SK-N-SH (cell line): ENCODE data around the gene SYT1. TPM values are rescaled to one million over a fixed set of nuclear protein-coding genes. Genes with fewer than 3 reads are reported as not detected.

ENCODE experiments used
- CTCF ChIA-PET: fragments of 300-600, 350-600 bp; formaldehyde crosslinking; extraction: SDS; loops from one replicate; lab custom pipeline; 2021; lab: Yijun Ruan, JAX
- POLR2A ChIA-PET: fragments of 350-600 bp; sonication (Branson Sonifier 250); formaldehyde crosslinking; extraction: SDS; loops from one replicate; lab custom pipeline; 2020; ENCODE audit warnings: antibody characterized with exemption, inconsistent platforms; lab: Yijun Ruan, JAX
- DNase-seq: peaks from one replicate; pipeline ENCODE4 v3.0.0; 2012
- H2AFZ ChIP-seq: fragments of 200-600 bp; sonication (generic); 2 replicates; pipeline ENCODE4 v1.8.1; 2016; ENCODE audit warnings: antibody characterized with exemption, mild to moderate bottlenecking, low read depth
- H3F3A ChIP-seq: fragments of 200-600 bp; sonication (generic); replicated peaks from 2 replicates; pipeline ENCODE3; 2016; ENCODE audit warnings: antibody characterized with exemption, mild to moderate bottlenecking; ENCODE audit not compliant: insufficient read depth
- H3K27ac ChIP-seq, 2 experiments: fragments of 200-500 bp in 1 of 2; fragments of 200-600 bp in 1 of 2; sonication (Bioruptor generic) in 1 of 2; sonication (generic), shearing (Covaris generic) in 1 of 2; 2 replicates each; pipeline versions ENCODE4 v1.5.1 to v1.6.1; 2014 to 2016; ENCODE audit warnings: low read depth in 2 of 2, inconsistent platforms in 1 of 2, low read length in 1 of 2, mild to moderate bottlenecking in 1 of 2, mixed read lengths in 1 of 2
- H3K27me3 ChIP-seq: fragments of 200-600 bp; sonication (generic), shearing (Covaris generic); 2 replicates; pipeline ENCODE4 v1.6.1; 2016; ENCODE audit warnings: mixed run types; ENCODE audit not compliant: insufficient read depth
- H3K36me3 ChIP-seq, 2 experiments: fragments of 200-500 bp in 1 of 2; fragments of 200-600 bp in 1 of 2; sonication (Bioruptor generic) in 1 of 2; sonication (generic) in 1 of 2; replicated peaks in 1 of 2; 2 replicates each; pipeline versions ENCODE3 to v1.5.1; 2014 to 2016; ENCODE audit warnings: low read length in 1 of 2, mild to moderate bottlenecking in 1 of 2; ENCODE audit not compliant: insufficient read depth in 2 of 2, control insufficient read depth in 1 of 2
- H3K4me1 ChIP-seq, 2 experiments: fragments of 200-500 bp in 1 of 2; fragments of 200-600 bp in 1 of 2; sonication (Bioruptor generic) in 1 of 2; sonication (generic), shearing (Covaris generic) in 1 of 2; 2 replicates each; pipeline versions ENCODE4 v1.5.1 to v1.6.1; 2014 to 2016; ENCODE audit warnings: low read depth in 1 of 2, low read length in 1 of 2, mixed run types in 1 of 2; ENCODE audit not compliant: insufficient read depth in 2 of 2, control insufficient read depth in 1 of 2
- H3K4me2 ChIP-seq: fragments of 200-600 bp; sonication (generic), shearing (Covaris generic); 2 replicates; pipeline ENCODE4 v1.6.1; 2017; ENCODE audit warnings: mixed run types
- H3K4me3 ChIP-seq, 2 experiments: fragments of 200-500 bp in 1 of 2; fragments of 200-600 bp in 1 of 2; sonication (Bioruptor generic) in 1 of 2; sonication (generic), shearing (Covaris generic) in 1 of 2; 2 replicates each; pipeline versions ENCODE4 v1.5.1 to v1.8.1; 2014 to 2016; ENCODE audit warnings: low read depth in 2 of 2, inconsistent platforms in 1 of 2, low read length in 1 of 2, mild to moderate bottlenecking in 1 of 2, mixed read lengths in 1 of 2, moderate library complexity in 1 of 2
- H3K79me2 ChIP-seq: fragments of 200-600 bp; sonication (generic); 2 replicates; pipeline ENCODE4 v1.8.1; 2017; ENCODE audit warnings: mild to moderate bottlenecking; ENCODE audit not compliant: insufficient read depth
- H3K9ac ChIP-seq: fragments of 200-600 bp; sonication (generic); 2 replicates; pipeline ENCODE4 v1.6.1; 2017; ENCODE audit warnings: mixed run types
- H3K9me2 ChIP-seq: fragments of 200-600 bp; sonication (generic); 2 replicates; pipeline ENCODE4 v1.6.1; 2017; ENCODE audit warnings: mixed run types
- H3K9me3 ChIP-seq: fragments of 200-600 bp; sonication (generic); 2 replicates; pipeline ENCODE4 v1.6.1; 2017; ENCODE audit warnings: mixed run types, mild to moderate bottlenecking, moderate library complexity
- H4K20me1 ChIP-seq: fragments of 200-600 bp; sonication (generic); 2 replicates; pipeline ENCODE4 v1.6.1; 2017; ENCODE audit warnings: mild to moderate bottlenecking, mixed run types; ENCODE audit not compliant: insufficient read depth
- CHD2 ChIP-seq: fragments of 150-350 bp; IDR thresholded peaks from 2 replicates; pipeline ENCODE4 v1.6.1; 2018; ENCODE audit warnings: low read length; ENCODE audit not compliant: partially characterized antibody
- EP300 ChIP-seq, 2 experiments: IDR thresholded peaks; 2 replicates each; pipeline versions ENCODE4 v1.4.0 to v1.6.1; 2012; ENCODE audit warnings: borderline replicate concordance in 1 of 2, low read depth in 1 of 2, low read length in 1 of 2
- FOSL2 ChIP-seq: IDR thresholded peaks from 2 replicates; pipeline ENCODE4 v1.4.0; 2012; ENCODE audit warnings: low read depth, mild to moderate bottlenecking, moderate library complexity, borderline replicate concordance
- FOXJ3 ChIP-seq: sonication (generic); formaldehyde crosslinking; IDR thresholded peaks from 2 replicates; pipeline ENCODE4 v1.5.1; 2020; ENCODE audit warnings: mild to moderate bottlenecking, missing genetic modification reagents
- FOXM1 ChIP-seq: IDR thresholded peaks from 2 replicates; pipeline ENCODE4 v1.4.0; 2012; ENCODE audit warnings: low read depth, mild to moderate bottlenecking
- GABPA ChIP-seq: IDR thresholded peaks from 2 replicates; pipeline ENCODE4 v1.4.0; 2012; ENCODE audit warnings: low read depth, mild to moderate bottlenecking
- GATA2 ChIP-seq: sonication (generic); formaldehyde crosslinking; IDR thresholded peaks from 2 replicates; pipeline ENCODE4 v1.5.0; 2020; ENCODE audit warnings: mild to moderate bottlenecking, missing genetic modification reagents
- IRF3 ChIP-seq: fragments of 150-350 bp; IDR thresholded peaks from 2 replicates; pipeline ENCODE4 v1.6.1; 2016; ENCODE audit warnings: mild to moderate bottlenecking, low read depth, low read length
- MEF2A ChIP-seq: IDR thresholded peaks from 2 replicates; pipeline ENCODE4 v1.4.0; 2012; ENCODE audit warnings: low read depth, borderline replicate concordance
- NFIC ChIP-seq: IDR thresholded peaks from 2 replicates; pipeline ENCODE4 v1.4.0; 2012; ENCODE audit warnings: borderline replicate concordance
- NRF1 ChIP-seq: IDR thresholded peaks from 2 replicates; pipeline ENCODE4 v1.6.1; 2012; ENCODE audit warnings: low read depth, mild to moderate bottlenecking, low read length
- POLR2AphosphoS5 ChIP-seq: IDR thresholded peaks from 2 replicates; pipeline ENCODE4 v1.6.1; 2012; ENCODE audit warnings: low read depth, low read length
- RAD21 ChIP-seq: IDR thresholded peaks from 2 replicates; pipeline ENCODE4 v1.6.1; 2012; ENCODE audit warnings: mild to moderate bottlenecking, low read length
- RCOR1 ChIP-seq: fragments of 150-350 bp; IDR thresholded peaks from 2 replicates; pipeline ENCODE4 v1.6.1; 2017; ENCODE audit warnings: antibody characterized with exemption, low read length
- SIN3A ChIP-seq: IDR thresholded peaks from 2 replicates; pipeline ENCODE4 v1.6.1; 2012; ENCODE audit warnings: low read depth, mild to moderate bottlenecking, low read length, moderate library complexity, borderline replicate concordance
- SMC3 ChIP-seq: IDR thresholded peaks from 2 replicates; pipeline ENCODE4 v1.6.1; 2012; ENCODE audit warnings: low read depth, low read length, improper control_type of control experiment
- TAF1 ChIP-seq: IDR thresholded peaks from 2 replicates; pipeline ENCODE4 v1.6.1; 2012; ENCODE audit warnings: low read depth, mild to moderate bottlenecking, low read length, moderate library complexity, borderline replicate concordance
- TEAD4 ChIP-seq: IDR thresholded peaks from 2 replicates; pipeline ENCODE4 v1.4.0; 2012; ENCODE audit warnings: mild to moderate bottlenecking, borderline replicate concordance; ENCODE audit not compliant: insufficient read depth
- USF1 ChIP-seq: IDR thresholded peaks from 2 replicates; pipeline ENCODE4 v1.4.0; 2012; ENCODE audit warnings: low read depth, borderline replicate concordance
- USF2 ChIP-seq: fragments of 150-350 bp; IDR thresholded peaks from 2 replicates; pipeline ENCODE4 v1.6.1; 2017; ENCODE audit warnings: antibody characterized with exemption, low read length, low read depth, borderline replicate concordance
- WGBS: methylation state at CpG from one replicate; pipeline ENCODE4 v1.1.6; 2017; ENCODE audit warnings: low lambda C conversion rate; 5-methylcytosine and 5-hydroxymethylcytosine counted together
- polyA plus RNA-seq, 3 experiments: library from polyadenylated mRNA; depleted of rRNA; stranded (reverse); fragments of >200 nt; gene quantifications; 2 replicates each; pipeline ENCODE4 v1.2.3, GENCODE V29; 2012

The SYT1 gene
- polyA plus RNA-seq, 1 of the 3 experiments (the other 2 are of a cell fraction) = 12.7 TPM

GRCh38 chr12:79124385-79124784 lies 259.8 kb downstream of the SYT1 start:
- no peaks in the 10 kb centered on the region for H3K79me2 ChIP-seq
- no peaks in the 10 kb centered on the region for H4K20me1 ChIP-seq
- peaks cover 0 to 5% of the 10 kb centered on the region in 2 experiments; a peak in 1 of 4 replicates for H3K4me1 ChIP-seq
- no peak overlapping the region for H3K27ac ChIP-seq
- H3K9ac ChIP-seq = no peak overlapping the region
- CTCF ChIA-PET = interaction anchor here (1.2 to 1.3 kb wide), 2 partner anchors 11 to 221 kb away, joined by 3 read pairs; no protein-coding TSS in a partner anchor
- POLR2A ChIA-PET = no interaction called here
- H3K9me2 ChIP-seq = no peaks in the 10 kb centered on the region
- H3K4me2 ChIP-seq = no peak overlapping the region
- H3K9me3 ChIP-seq = no peaks in the 10 kb centered on the region
- H3K36me3 ChIP-seq = peaks cover 0 to 6% of the 10 kb centered on the region in 2 experiments
- no peaks in the 10 kb centered on the region for H3K27me3 ChIP-seq
- H3F3A ChIP-seq = peaks cover 3% of the 10 kb centered on the region
- no peak overlapping the region for H2AFZ ChIP-seq
- H3K4me3 ChIP-seq = no peak overlapping the region
- 96% methylated on average over 5 of the region's 5 CpGs for WGBS
- TF ChIP-seq GABPA = no peak
- TF ChIP-seq, all 33 proteins: peak for 0
- DNase-seq = no peak

GRCh38 chr12:79125358-79125757 lies 260.8 kb downstream of the SYT1 start:
- Histone ChIP-seq H3K36me3 (peaks cover 0 to 6% of the 10 kb centered on the region in 2 experiments), H3K4me3 (no peak overlapping the region), H3F3A (peaks cover 3% of the 10 kb centered on the region), H3K79me2 (no peaks in the 10 kb centered on the region), H3K4me2 (no peak overlapping the region), H3K27ac (no peak overlapping the region), H3K9me2 (no peaks in the 10 kb centered on the region), H3K9me3 (no peaks in the 10 kb centered on the region), H3K4me1 (peaks cover 0 to 6% of the 10 kb centered on the region in 2 experiments; a peak in 1 of 4 replicates), H2AFZ (no peak overlapping the region), H4K20me1 (no peaks in the 10 kb centered on the region), H3K27me3 (no peaks in the 10 kb centered on the region), H3K9ac (no peak overlapping the region)
- POLR2A ChIA-PET = no interaction called here
- CTCF ChIA-PET = interaction anchor here (1.1 kb wide), 1 partner anchor 8 kb away, joined by 3 read pairs; no protein-coding TSS in a partner anchor
- DNase-seq = no peak
- WGBS = 88% methylated on average over 2 of the region's 2 CpGs
- TF ChIP-seq NRF1 = no peak
- no peak for TF ChIP-seq RAD21
- TF ChIP-seq FOSL2 = no peak
- TF ChIP-seq POLR2AphosphoS5 = no peak
- no peak for TF ChIP-seq MEF2A
- no peak for TF ChIP-seq USF1
- TF ChIP-seq TAF1 = no peak
- TF ChIP-seq EP300 (IDR thresholded peaks at IDR 0.05; ENCODE audit: borderline replicate concordance in 1 of 2, low read depth in 1 of 2, low read length in 1 of 2) = no peak
- no peak for TF ChIP-seq CHD2
- no peak for TF ChIP-seq GATA2 (CRISPR knock-in tag)
- TF ChIP-seq SIN3A = no peak
- no peak for TF ChIP-seq FOXJ3 (CRISPR knock-in tag)
- no peak for TF ChIP-seq SMC3
- no peak for TF ChIP-seq NFIC
- TF ChIP-seq FOXM1 = no peak
- TF ChIP-seq IRF3 = no peak
- TF ChIP-seq TEAD4 = no peak
- no peak for TF ChIP-seq USF2
- no peak for TF ChIP-seq RCOR1
